ENCODE data around the gene CELSR1.

Gene CELSR1

DNA sequence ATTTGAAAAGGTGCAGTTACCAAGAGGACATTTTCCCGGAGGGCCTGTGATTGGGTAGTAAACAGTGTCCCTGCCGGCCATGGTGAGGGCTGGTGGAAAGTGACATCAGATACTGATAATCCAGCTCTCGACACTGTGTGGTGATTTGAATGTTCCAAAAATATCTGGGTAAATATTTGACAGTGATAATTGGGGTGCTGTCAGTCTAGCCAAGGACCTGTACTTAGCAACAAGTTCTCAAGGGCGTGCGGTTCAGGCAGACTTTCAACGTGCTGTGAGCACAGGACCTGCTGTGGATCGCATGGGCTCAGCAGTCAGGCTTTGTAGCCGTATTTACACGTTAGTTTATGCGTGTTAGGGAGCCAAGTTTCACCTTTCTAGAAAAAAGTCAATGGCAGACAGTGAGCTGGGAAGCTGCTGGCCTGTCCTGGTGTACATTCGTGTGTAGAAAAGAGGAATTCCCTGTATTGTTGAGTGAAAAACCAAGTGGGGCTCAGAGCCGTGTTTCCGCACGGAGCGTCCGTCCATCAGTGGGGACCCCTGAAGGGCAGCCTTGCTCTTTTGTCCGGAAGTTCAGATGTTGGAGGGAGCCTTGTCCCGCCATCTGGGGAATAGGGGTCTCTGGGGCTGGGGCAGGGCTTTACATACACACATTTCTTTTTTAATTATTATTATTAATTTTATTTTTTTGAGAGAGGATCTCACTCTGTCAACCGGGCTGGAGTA lies 190.6 kb downstream of the CELSR1 start:
- DNase-seq, result no peak

DNA sequence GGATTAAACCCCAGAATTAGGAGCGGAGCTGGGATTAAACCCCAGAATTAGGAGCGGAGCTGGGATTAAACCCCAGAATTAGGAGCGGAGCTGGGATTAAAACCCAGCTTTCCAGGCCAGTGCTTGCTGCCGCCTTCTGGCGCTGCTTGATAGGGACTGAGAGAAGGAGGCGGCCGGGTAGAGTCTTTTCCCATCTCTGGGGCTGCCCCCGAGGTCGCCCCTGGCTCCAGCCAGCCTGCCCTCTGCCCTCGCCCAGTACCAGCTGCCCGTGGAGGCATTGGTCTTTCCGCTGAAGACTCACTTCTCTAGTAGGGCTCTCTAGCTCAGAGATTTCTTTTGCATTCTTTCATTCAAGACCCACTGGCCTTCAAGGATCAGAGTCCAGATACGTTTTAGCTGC lies 196.7 kb downstream of the CELSR1 start:
- no peak for DNase-seq

DNA sequence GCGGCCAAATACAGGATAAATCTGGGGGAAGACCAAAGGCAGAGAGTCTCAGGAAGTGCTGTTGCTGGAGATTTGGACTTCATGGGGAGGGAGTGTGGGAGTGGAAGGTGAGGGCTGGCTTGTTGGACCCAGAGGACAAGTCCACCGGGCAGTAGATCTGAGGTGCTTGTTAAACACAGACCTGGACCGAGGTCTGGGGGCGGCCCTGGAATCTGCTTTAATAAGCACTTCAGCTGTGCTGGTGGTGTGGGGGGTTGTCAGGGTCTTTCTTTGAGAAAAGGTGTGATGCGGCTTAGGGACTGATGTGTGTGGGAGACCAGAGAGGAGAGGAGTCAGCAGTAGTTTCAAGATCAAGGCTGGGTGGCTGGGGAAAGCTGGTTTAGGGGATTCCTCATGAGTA lies 197.5 kb downstream of the CELSR1 start:
- no peak for DNase-seq

DNA sequence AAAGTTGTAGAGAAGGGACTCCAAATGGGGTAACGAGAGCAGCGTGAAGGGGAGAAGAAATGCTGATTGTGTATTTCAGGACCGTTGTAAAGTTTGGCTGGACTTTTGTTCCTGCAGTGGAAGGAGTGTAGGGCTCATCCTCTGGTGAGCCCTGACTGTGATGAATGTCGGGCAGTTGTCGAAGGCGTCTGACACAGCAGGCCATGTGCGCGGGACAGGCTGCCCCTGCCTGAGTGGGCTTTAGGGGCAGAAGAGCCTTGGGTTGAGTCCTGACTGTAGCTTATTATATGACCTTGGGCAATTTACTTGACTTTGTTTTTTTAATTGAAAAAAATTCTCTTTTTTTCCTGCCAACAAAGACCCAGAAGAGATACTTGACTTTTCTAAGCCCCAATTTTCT lies 198.8 kb downstream of the CELSR1 start:
- DNase-seq, result no peak

DNA sequence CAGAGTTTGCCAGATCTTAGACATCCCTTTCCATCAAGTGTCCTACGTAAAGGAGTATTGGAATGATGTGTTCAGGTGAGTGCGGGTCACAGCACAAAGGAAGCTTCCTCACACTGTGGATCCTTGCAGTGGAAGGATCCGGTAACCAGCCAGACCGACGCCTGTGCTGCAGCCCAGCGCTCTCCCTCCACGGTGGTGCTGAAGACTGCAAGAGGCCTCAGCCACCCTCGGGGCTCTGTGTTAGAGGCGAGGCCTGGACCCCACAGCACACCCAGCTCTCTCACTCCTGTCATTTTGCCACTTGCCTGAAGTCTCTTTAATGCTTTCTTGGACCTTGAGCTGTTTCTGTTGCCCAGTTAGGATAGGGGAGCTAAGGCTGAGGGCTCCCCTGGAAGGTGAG lies 199.6 kb downstream of the CELSR1 start:
- DNase-seq, result no peak

DNA sequence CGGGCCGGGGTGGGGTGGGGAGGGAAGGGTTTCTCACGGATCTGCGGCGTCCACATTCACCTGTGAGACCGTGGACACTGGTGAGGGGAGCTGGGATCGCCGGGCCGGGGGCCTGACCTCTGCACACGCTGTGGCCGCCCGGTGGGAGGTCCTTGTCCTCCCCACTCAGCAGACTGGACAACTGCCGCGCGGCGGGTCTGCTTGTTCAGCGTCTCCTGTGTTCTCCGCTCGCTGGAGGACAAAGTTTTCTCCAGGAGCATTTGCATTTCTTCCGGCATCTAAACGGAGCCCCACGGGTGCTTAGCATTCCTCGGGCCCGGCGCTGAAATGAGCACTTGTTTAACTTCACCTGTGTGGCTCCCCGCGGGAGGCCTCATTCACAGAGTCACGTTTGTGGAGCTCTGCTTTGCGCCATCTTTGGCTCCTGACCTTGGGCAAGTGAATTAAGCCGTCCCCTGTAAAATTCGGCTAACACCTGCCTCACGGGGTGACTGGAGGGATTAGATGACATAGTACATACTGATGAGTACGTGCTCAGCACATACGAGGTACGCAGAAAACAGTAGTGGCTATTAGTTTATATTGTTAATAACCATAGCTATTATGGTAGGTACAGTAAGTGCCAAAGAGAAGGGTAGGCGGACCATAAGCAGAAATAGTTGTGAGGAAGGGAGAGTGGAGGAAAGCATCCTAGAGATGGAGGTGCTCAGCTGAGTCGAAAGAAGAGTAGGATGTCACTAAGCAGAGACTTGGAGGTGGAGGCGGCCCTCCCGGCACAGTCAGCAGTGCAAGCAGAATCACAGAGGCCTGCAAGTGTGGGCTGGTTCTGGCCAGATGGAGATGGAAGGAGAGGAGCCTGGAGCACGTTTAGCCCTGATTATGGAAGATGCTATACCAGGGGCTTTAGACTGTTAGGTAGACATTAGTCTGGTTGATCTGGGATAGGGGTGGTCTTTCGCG lies 201.0 kb downstream of the CELSR1 start:
- DNase-seq, result no peak

DNA sequence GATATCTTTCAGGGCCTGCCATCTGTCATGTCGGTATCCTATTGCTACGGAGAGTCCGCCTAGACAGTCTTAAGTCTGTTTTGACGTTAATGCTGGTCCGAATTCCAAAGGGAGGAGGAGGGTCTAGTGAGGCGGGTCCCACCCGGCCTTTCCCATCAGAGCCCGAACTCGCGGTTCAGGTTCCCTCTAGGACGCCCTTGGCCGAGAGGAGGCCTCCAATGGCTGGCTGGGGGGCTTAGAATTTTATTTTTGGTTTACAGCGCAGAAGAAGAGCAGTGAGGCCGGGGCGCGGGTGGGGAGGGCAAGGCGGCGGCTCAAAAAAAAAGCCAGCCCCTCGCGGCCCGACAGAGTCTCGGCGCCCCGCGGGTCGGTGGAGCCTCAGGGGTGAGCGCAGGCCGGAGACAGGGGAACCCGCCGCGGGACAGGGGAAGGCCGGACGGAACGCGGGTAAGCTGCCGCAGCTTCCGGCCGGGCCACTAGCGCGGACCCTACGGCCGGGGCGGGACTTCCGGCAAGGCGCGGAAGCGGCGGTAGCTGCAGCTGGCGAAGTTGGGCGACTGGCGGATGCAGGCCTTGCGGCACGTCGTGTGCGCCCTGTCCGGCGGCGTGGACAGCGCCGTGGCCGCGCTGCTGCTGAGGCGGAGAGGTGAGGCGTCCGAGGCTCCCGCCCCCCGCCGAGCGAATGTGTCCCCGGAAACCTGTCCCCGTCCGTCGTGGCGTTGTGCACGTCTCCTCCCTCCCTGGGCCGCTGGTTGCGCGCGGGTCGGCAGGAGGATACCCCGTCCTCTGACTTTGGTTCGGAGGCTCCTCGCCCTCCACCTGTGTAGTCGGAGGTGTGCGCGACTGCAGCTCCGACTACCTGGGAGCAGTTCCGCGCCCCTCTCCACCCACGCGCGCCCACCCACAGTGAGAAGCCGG lies 202.0 kb downstream of the CELSR1 start, which contains the start of gene TRMU:
TSS of gene TRMU (plus strand) at position 514 of the 918 bp plus-strand sequence. CDS start at position 565, 51 bp downstream.
- peak; percentile 78 for DNase-seq

DNA sequence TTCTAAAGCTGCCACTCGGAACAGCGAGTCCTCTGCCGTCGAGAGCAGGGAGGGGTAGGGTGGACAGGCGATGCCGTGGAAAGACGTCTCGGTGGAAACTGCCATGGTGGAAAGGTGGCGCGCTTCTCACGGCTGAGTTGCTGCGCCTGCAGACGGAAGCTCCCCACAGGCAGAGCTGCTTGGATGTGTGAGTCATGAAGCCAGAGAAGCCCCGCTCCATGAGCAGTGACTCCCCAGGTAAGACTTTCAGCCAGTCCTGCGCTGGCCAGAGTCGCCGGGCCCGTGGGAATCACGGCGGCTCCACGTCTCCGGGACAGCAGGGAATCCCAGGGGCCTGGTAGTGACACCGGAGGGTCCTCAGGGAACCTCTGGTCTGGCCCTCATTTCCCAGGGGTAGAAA lies 205.9 kb downstream of the CELSR1 start:
- no peak for DNase-seq

DNA sequence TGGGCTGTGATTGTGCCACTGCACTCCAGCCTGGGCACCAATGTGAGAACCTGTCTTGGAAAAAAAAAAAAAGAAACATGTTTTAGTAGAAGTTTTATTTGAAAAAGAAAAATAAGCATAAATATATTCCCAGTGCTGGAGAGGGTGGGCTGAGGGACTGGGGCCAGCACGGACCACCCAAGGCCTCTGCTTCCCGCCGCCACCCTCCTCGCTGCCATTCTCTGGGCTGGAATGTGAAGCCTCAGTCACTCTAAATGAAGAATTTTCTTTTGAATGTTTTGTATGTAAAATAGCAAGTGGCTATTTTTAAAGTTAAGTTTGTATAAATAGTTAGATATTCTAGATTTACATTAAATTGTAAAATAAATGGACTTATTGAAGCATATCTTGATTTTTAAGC lies 207.0 kb downstream of the CELSR1 start:
- DNase-seq, result no peak

DNA sequence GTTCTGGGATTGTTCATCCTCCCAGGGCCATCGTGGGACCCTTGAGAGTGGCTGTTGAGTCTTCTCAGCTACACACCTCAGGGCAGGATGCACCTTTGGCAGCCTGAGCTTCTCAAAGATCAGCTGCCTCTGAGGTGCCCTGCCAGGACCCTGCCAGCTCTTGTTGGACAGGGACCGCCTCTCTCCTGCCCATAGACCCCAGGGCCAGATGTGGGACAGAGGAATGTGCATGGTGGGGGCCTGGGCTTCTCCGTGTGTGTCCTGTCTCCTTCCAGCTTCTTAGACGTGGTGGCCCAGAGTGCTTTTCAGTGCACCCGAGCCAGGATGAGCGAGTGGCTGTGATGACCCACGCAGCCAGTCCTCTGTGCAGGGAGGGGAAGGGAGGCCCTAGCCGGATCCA lies 207.8 kb downstream of the CELSR1 start:
- no peak for DNase-seq

DNA sequence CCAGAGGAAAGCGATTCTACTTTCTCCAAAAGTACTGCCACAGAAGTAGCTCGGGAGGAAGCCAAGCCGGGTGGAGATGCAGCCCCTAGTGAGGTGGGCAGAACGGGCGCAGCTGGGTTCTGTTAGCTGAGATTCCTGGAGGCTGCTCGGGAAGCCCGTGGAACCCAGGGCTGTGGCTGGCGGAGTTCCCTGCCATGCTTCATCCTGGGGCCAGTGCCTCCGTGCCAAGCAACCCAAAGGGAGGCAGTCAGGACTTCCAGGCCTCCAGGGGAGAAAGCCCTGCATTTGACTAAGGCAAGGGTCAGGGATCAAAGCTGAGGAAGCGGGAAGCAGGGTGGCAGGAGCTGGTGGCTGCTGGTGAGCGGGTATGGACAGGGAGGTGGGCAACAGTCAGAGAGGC lies 208.6 kb downstream of the CELSR1 start:
- DNase-seq, result no peak

DNA sequence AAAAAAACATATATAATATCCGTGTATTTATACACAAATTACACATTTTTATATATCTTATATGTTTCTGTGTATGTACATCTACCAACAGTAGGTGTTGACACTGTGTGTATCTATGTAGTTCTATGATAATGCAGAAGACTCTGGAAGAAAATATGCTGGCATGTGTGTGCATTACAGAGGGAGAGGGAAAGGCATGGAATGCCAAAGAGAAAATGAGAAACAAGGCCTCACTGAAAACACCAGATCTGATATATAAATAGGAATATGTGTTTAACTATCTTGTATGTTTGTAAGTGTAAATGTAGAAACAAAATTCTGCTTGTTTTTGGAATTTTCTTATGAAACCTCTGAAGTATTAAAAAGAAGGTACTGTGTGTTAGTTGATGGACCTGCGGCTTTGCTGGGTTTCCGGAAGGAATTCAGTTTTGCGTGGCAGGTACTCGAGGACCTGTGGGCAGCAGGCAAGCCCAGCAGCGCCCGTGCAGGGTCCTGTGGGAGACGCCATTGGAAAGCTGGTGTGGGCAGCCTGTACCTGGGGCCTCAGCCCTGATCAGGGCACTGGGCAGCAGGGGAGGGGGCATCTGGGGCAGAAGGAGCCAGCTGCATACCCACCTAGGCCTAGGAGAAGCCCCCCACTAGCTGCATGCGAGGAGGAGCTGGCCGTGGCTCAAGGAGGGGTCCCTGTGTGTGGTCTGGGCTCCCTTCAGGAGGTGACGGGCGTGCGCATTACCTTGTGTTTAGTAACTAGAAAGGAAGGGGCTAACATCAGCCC lies 209.5 kb downstream of the CELSR1 start:
- DNase-seq, result no peak

DNA sequence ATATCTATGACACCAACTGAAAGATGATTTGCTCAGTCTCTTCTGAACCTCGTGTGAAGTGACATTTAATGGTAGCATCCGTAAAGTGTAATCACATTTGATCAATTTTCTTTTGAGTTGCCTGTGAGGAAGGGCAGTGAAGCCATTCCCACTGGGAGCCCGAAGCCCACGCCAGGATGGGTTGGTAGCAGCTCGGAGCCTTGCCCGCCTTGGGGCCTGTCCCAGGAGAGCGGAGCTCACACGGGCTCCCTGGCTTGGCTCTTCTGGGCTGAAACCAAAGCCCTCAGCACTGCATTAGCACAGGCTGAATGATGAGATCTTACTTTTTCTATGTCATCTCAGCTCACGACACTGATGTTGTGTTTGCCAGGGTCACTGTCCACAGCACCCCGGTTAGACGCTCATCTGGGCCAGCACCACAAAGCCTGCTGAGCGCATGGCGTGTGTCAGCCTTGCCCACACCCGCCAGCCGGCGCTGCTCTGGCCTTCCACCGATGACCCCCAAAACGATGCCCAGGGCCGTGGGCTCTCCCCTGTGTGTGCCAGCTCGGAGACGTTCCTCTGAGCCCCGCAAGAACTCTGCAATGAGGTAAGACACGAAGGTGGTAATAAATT lies 211.2 kb downstream of the CELSR1 start:
- no peak for DNase-seq

DNA sequence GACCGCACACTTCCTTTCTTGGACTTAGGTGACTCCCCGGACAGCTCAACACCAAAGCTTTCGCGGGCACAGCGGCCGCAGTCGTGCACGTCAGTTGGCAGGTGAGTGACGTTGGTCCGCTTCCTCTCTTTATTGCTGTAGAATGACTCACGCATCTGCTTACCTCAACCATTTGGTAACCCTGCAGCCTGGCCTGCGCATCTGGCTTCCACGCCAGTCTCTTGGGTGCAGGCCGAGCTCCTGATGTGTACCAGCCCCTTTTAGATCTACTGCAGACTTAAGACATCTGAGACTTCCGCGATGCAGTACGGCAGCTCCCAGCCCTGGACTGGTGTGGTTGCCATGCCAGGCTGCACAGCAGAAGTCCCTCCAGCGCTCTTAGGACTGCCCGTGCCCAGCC lies 214.3 kb downstream of the CELSR1 start:
- DNase-seq, result no peak

DNA sequence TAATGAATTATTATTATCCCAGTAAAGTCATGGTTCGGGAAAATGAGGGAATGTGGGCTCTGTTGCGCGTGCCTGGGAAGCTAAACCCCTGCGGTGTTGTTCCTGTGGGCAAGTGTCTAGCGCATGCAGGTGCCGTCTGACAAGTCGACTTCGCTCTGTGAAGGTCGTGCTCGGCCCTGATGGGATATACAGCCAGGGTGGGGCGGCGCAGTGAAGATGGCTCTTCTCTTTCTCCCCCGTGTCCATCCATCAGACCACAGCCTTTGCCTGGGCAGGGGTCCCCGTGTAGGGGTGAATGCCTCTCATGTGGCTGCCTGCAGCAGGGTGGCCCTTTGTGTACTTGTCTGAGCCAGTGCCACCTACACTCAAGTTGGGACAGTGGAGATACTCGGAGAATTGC lies 214.7 kb downstream of the CELSR1 start:
- no peak for DNase-seq

DNA sequence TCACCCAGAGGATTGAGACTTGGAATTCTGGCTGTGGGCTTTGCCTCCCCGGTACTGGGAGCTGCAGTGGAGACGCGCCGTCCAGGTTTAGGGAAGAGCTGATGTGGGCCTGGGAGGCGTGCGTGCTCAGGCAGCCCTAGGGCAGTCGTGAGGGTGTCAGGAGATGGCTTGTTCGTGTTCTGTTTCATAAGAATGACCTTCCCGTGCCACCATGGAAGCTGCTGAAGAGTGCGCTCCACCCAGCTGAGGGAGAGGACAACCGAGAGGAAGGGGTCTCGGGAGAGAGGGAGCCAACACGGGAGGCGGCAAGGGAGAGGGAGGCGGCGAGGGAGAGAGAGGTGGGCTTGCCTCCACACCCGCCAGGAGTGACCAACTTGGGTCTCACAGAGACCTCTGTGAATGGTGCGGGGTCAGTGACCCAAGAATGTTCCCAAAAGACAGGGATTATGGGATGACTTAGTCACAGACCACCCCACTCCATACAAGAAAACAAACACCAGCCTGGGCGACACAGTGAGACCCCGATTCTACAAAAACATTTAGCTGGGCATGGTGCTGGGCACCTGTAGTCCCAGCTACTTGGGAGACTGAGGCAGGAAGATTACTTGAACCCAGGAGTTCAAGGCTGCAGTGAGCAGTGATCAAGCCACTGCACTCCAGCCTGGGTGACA lies 216.6 kb downstream of the CELSR1 start:
- no peak for DNase-seq

DNA sequence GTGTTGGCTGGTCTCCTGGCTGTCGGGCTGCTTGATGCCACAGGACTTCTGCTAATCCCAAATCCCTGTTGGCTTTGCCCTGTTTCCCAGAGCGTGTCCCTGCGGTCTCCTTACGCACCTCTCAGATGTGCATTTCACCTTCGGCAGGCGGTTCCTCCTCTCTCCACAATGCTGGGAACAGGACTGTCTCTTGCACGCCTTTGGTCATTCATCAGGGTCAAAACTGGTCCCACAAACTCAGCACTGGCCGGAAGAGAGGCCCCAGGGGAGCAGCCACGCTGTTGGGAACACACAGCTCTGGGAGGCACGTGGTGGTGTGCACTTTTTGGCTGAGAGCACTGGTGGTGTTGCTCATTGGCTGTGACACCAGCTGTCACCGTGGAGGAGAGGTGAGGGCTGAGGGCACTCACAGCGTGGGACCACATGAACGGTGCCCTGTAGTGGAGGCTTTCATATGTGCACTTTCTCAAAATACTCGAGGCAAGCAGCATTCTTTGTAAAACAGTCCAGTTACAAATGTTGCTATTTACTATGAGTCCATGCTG lies 217.2 kb downstream of the CELSR1 start:
- no peak for DNase-seq

DNA sequence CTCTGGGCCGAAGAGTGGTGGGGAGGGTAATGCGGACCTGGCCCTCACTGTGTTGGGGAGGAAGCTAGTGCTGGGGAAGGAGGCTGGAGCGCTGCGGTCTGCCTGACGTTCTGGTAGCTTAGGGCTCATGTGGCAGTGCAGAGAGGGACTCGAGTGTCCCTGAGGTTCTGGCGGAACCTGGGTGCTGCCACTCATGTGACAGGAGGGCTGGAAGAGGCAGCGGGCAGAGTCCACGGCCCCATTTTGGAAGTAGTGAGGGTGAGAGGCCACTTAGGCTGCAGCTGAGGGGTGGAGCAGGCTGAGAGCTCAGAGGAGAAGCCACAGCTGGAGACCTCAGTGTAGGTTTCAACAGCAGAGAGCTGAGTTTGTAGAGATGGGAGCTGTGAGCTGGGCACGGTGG lies 218.1 kb downstream of the CELSR1 start:
- no peak for DNase-seq

DNA sequence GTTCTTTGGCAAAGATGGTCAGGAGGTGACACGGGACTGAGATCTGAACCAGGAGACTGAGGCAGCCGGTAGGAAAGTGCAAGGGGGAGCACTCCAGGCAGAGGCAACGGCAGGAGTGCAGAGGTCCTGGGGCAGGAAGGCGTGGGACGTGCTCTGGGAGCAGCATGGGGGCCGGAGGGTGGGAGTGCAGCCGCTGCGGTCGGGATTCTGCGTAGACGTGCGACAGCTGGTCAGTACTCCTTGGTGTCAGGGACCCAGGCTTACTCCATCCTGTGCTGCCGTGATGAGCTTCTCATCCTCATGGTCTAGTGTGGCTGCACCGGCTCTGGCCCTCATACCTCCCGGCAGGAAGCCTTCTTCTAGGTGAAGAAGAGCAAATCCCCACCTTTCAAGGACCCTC lies 218.8 kb downstream of the CELSR1 start:
- DNase-seq, result no peak

DNA sequence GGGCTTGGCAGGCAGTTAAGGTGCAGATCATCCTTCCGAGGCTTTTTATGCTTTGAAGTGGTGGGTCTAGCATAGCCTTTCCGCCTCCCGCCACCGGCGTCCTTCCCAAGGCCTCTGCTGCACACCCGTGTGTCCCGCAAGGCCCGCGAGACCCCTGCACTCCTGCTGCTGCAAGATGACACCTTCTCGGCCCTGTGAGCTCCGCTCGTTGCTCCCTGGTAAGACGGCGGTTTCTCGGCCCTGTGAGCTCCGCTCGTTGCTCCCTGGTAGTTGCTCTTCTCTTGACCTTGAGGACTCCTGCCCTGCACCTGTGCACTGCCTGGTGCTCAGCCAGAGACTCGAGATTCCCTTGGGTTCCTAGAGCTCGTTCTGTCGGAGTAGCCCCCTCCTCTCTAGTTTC lies 219.8 kb downstream of the CELSR1 start:
- no peak for DNase-seq

DNA sequence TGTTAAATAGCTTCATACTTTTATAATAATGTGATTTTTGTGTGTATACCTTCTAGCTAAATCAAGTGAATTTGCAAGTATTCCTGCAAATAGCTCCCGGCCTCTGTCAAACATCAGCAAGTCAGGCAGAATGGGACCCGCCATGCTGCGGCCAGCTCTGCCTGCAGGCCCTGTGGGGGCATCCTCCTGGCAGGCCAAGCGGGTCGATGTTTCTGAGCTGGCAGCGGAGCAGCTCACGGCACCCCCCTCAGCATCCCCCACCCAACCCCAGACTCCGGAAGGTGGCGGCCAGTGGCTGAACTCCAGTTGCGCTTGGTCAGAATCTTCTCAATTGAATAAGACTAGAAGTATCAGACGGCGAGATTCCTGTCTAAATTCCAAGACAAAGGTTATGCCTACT lies 221.4 kb downstream of the CELSR1 start:
- no peak for DNase-seq

Data from CD4-positive, alpha-beta T cell treated with Interleukin-12 subunit alpha and Interleukin-12 subunit beta, for 1 hour (primary cell).